ENCODE results near the gene TBCEL.

TBCEL gene

GRCh38 chr11:121105481-121106195 lies 81.7 kb downstream of the TBCEL start:
- Histone ChIP-seq H3K36me3 (ENCODE audit: low read depth) (no peaks in the 10 kb centered on the region), H3K4me1 (ENCODE audit: insufficient read depth, poor library complexity, severe bottlenecking) (no peaks in the 10 kb centered on the region), H3K4me3 (ENCODE audit: severe bottlenecking) (no peak overlapping the region), H3K9me3 (ENCODE audit: severe bottlenecking) (no peaks in the 10 kb centered on the region), H3K27ac (ENCODE audit: poor library complexity, severe bottlenecking) (no peak overlapping the region), H3K27me3 (ENCODE audit: insufficient read depth, poor library complexity, severe bottlenecking) (peaks cover 14% of the 10 kb centered on the region)
- TF ChIP-seq CTCF (IDR thresholded peaks at IDR 0.05; ENCODE audit: poor library complexity, severe bottlenecking) = no peak
- ATAC-seq (ENCODE audit: low read depth) = no peak
- DNase-seq (ENCODE audit: low spot score) = no peak

- Histone ChIP-seq H3K36me3 (ENCODE audit: low read depth) (no peaks in the 10 kb centered on the region), H3K4me1 (ENCODE audit: insufficient read depth, poor library complexity, severe bottlenecking) (no peaks in the 10 kb centered on the region), H3K9me3 (ENCODE audit: severe bottlenecking) (no peaks in the 10 kb centered on the region), H3K27ac (ENCODE audit: poor library complexity, severe bottlenecking) (no peak overlapping the region), H3K4me3 (ENCODE audit: severe bottlenecking) (no peak overlapping the region), H3K27me3 (ENCODE audit: insufficient read depth, poor library complexity, severe bottlenecking) (peaks cover 7% of the 10 kb centered on the region)
- no peak for DNase-seq (ENCODE audit: low spot score)
- ATAC-seq (ENCODE audit: low read depth) = no peak
- TF ChIP-seq CTCF (IDR thresholded peaks at IDR 0.05; ENCODE audit: poor library complexity, severe bottlenecking) = no peak
These were observed 82.9 kb downstream of the TBCEL start for GRCh38 chr11:121106812-121107211.

GRCh38 chr11:121108413-121108812 lies 84.5 kb downstream of the TBCEL start:
- no peak overlapping the region for H3K27ac ChIP-seq (ENCODE audit: poor library complexity, severe bottlenecking)
- ATAC-seq (ENCODE audit: low read depth) = no peak
- H3K4me1 ChIP-seq (ENCODE audit: insufficient read depth, poor library complexity, severe bottlenecking) = no peaks in the 10 kb centered on the region
- peaks cover 4% of the 10 kb centered on the region for H3K27me3 ChIP-seq (ENCODE audit: insufficient read depth, poor library complexity, severe bottlenecking)
- no peak for TF ChIP-seq CTCF (IDR thresholded peaks at IDR 0.05; ENCODE audit: poor library complexity, severe bottlenecking)
- H3K36me3 ChIP-seq (ENCODE audit: low read depth) = no peaks in the 10 kb centered on the region
- H3K9me3 ChIP-seq (ENCODE audit: severe bottlenecking) = no peaks in the 10 kb centered on the region
- H3K4me3 ChIP-seq (ENCODE audit: severe bottlenecking) = no peak overlapping the region
- DNase-seq (ENCODE audit: low spot score) = no peak

GRCh38 chr11:121109471-121109870 lies 85.6 kb downstream of the TBCEL start:
- Histone ChIP-seq H3K9me3 (ENCODE audit: severe bottlenecking) (no peaks in the 10 kb centered on the region), H3K36me3 (ENCODE audit: low read depth) (no peaks in the 10 kb centered on the region), H3K4me3 (ENCODE audit: severe bottlenecking) (no peak overlapping the region), H3K27ac (ENCODE audit: poor library complexity, severe bottlenecking) (no peak overlapping the region), H3K27me3 (ENCODE audit: insufficient read depth, poor library complexity, severe bottlenecking) (peaks cover 4% of the 10 kb centered on the region), H3K4me1 (ENCODE audit: insufficient read depth, poor library complexity, severe bottlenecking) (no peaks in the 10 kb centered on the region)
- TF ChIP-seq CTCF (IDR thresholded peaks at IDR 0.05; ENCODE audit: poor library complexity, severe bottlenecking) = no peak
- DNase-seq (ENCODE audit: low spot score) (no peak), ATAC-seq (ENCODE audit: low read depth) (no peak)

GRCh38 chr11:121109916-121110586 lies 86.1 kb downstream of the TBCEL start:
- DNase-seq (ENCODE audit: low spot score) = no peak
- peaks cover 4% of the 10 kb centered on the region for H3K27me3 ChIP-seq (ENCODE audit: insufficient read depth, poor library complexity, severe bottlenecking)
- H3K27ac ChIP-seq (ENCODE audit: poor library complexity, severe bottlenecking) = no peak overlapping the region
- no peaks in the 10 kb centered on the region for H3K36me3 ChIP-seq (ENCODE audit: low read depth)
- H3K4me1 ChIP-seq (ENCODE audit: insufficient read depth, poor library complexity, severe bottlenecking) = no peaks in the 10 kb centered on the region
- TF ChIP-seq CTCF (IDR thresholded peaks at IDR 0.05; ENCODE audit: poor library complexity, severe bottlenecking) = no peak
- no peak overlapping the region for H3K4me3 ChIP-seq (ENCODE audit: severe bottlenecking)
- H3K9me3 ChIP-seq (ENCODE audit: severe bottlenecking) = no peaks in the 10 kb centered on the region
- ATAC-seq (ENCODE audit: low read depth) = no peak

Data from RWPE2 (cell line).